Panc1 (cell line): ENCODE results near the gene QRICH1. TPM values are rescaled to one million over a fixed set of nuclear protein-coding genes. Genes with fewer than 3 reads are reported as not detected.

Source experiments
- ATAC-seq: fragments of 200-7000 bp; cut with Tn5 transposase; 2 replicates; pipeline ENCODE4 v1.9.1; 2020; ENCODE audit warnings: mild to moderate bottlenecking, moderate library complexity
- BruUV-seq: library from RNA; stranded (reverse); fragments of 400-500 nt; replicated peaks from 2 replicates; lab custom pipeline; 2021; lab: Mats Ljungman, UMichigan
- CTCF ChIA-PET: fragments of 300-600 bp; sonication (Branson Sonifier 250); formaldehyde crosslinking; loops from one replicate; lab custom pipeline; 2022; ENCODE audit warnings: antibody characterized with exemption; lab: Charles Lee
- POLR2A ChIA-PET: fragments of 300-600 bp; sonication (Branson Sonifier 250); formaldehyde crosslinking; loops from one replicate; lab custom pipeline; 2022; ENCODE audit warnings: antibody characterized with exemption; lab: Charles Lee
- DNase-seq: peaks from one replicate; pipeline ENCODE4 v3.0.0-alpha.2; 2010; ENCODE audit warnings: low read depth, low spot score
- H3K27ac ChIP-seq: 2 replicates; pipeline ENCODE4 v1.5.1; 2011; ENCODE audit warnings: mild to moderate bottlenecking, low read length, inconsistent platforms
- H3K27me3 ChIP-seq: fragments of 200-500 bp; sonication (Bioruptor generic); 2 replicates; pipeline ENCODE4 v1.6.0; 2014; ENCODE audit warnings: low read length, inconsistent platforms; ENCODE audit not compliant: control insufficient read depth, insufficient read depth
- H3K36me3 ChIP-seq: fragments of 200-500 bp; sonication (Bioruptor generic); 2 replicates; pipeline ENCODE4 v1.5.1; 2014; ENCODE audit warnings: inconsistent platforms, mild to moderate bottlenecking, low read length, moderate library complexity; ENCODE audit not compliant: control insufficient read depth, insufficient read depth
- H3K4me1 ChIP-seq: 2 replicates; pipeline ENCODE4 v1.5.1; 2011; ENCODE audit warnings: inconsistent platforms, mild to moderate bottlenecking, low read length, moderate library complexity; ENCODE audit not compliant: control insufficient read depth, insufficient read depth
- H3K4me3 ChIP-seq, 2 experiments: 2 replicates each; pipeline ENCODE4 v1.5.1; 2011 to 2012; ENCODE audit warnings: low read depth in 2 of 2, low read length in 2 of 2, mild to moderate bottlenecking in 2 of 2, inconsistent platforms in 1 of 2, moderate library complexity in 1 of 2
- H3K9me3 ChIP-seq: fragments of 200-500 bp; sonication (Bioruptor generic); 2 replicates; pipeline ENCODE4 v1.5.1; 2014; ENCODE audit warnings: low read depth, mild to moderate bottlenecking, inconsistent platforms, low read length, moderate library complexity; ENCODE audit not compliant: control insufficient read depth, insufficient read depth
- POLR2AphosphoS5 ChIP-seq: IDR thresholded peaks from 2 replicates; pipeline ENCODE4 v1.6.1; 2012; ENCODE audit warnings: mild to moderate bottlenecking, low read depth, low read length, moderate library complexity
- SIN3A ChIP-seq: IDR thresholded peaks from 2 replicates; pipeline ENCODE4 v1.6.1; 2012; ENCODE audit warnings: low read depth, mild to moderate bottlenecking, low read length, moderate library complexity, borderline replicate concordance; ENCODE audit not compliant: insufficient read depth
- TCF7L2 ChIP-seq: IDR thresholded peaks from 2 replicates; pipeline ENCODE4 v1.6.1; 2011; ENCODE audit warnings: mild to moderate bottlenecking, low read depth, low read length, inconsistent platforms
- in situ Hi-C: cut with HindIII; loops from 2 replicates; pipeline ENCODE4 v1.10.0; 2016; ENCODE audit warnings: low sequenced_read_pairs, low pct_unique_long_range_greater_than_20kb
- intact Hi-C: fragments of 100-400 bp; cut with micrococcal nuclease; formaldehyde crosslinking; loops from one replicate; pipeline ENCODE4 v1.10.0; 2022; ENCODE audit not compliant: unreplicated experiment
- total RNA-seq: library from RNA; stranded (reverse); gene quantifications from one replicate; pipeline ENCODE4 v1.2.1, GENCODE V29; 2021; ENCODE audit not compliant: unreplicated experiment
- TF ChIP-seq, protein P1 (sequence below): fragments of 450-650 bp; IDR thresholded peaks from 2 replicates; pipeline ENCODE4 v1.5.1; 2017; ENCODE audit warnings: mild to moderate bottlenecking
- TF ChIP-seq, protein P2 (sequence below), 2 experiments: IDR thresholded peaks; 2 replicates each; pipeline ENCODE4 v1.6.1; 2011 to 2012; ENCODE audit warnings: low read depth in 2 of 2, control low read depth in 1 of 2, low read length in 1 of 2, mild to moderate bottlenecking in 1 of 2, moderate library complexity in 1 of 2; ENCODE audit not compliant: insufficient read depth in 1 of 2

The QRICH1 gene
- total RNA-seq, 1 experiment from 2014 or later = 79.9 TPM

GRCh38 chr3:49076116-49076515 lies 17.8 kb downstream of the QRICH1 start:
- no peaks in the 10 kb centered on the region for H3K27me3 ChIP-seq
- BruUV-seq = no TSS peak
- intact Hi-C loops = no loop called here
- ATAC-seq = no peak
- in situ Hi-C loops = no loop called here
- no peaks in the 10 kb centered on the region for H3K4me1 ChIP-seq
- no peak for DNase-seq
- no peak overlapping the region for H3K4me3 ChIP-seq
- CTCF ChIA-PET = no interaction called here
- no peak overlapping the region for H3K27ac ChIP-seq
- H3K9me3 ChIP-seq = no peaks in the 10 kb centered on the region
- TF ChIP-seq, protein P1, sequence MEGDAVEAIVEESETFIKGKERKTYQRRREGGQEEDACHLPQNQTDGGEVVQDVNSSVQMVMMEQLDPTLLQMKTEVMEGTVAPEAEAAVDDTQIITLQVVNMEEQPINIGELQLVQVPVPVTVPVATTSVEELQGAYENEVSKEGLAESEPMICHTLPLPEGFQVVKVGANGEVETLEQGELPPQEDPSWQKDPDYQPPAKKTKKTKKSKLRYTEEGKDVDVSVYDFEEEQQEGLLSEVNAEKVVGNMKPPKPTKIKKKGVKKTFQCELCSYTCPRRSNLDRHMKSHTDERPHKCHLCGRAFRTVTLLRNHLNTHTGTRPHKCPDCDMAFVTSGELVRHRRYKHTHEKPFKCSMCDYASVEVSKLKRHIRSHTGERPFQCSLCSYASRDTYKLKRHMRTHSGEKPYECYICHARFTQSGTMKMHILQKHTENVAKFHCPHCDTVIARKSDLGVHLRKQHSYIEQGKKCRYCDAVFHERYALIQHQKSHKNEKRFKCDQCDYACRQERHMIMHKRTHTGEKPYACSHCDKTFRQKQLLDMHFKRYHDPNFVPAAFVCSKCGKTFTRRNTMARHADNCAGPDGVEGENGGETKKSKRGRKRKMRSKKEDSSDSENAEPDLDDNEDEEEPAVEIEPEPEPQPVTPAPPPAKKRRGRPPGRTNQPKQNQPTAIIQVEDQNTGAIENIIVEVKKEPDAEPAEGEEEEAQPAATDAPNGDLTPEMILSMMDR = no peak
- no peak for TF ChIP-seq SIN3A
- no peak for TF ChIP-seq POLR2AphosphoS5
- TF ChIP-seq TCF7L2 = no peak
- TF ChIP-seq, protein P2, sequence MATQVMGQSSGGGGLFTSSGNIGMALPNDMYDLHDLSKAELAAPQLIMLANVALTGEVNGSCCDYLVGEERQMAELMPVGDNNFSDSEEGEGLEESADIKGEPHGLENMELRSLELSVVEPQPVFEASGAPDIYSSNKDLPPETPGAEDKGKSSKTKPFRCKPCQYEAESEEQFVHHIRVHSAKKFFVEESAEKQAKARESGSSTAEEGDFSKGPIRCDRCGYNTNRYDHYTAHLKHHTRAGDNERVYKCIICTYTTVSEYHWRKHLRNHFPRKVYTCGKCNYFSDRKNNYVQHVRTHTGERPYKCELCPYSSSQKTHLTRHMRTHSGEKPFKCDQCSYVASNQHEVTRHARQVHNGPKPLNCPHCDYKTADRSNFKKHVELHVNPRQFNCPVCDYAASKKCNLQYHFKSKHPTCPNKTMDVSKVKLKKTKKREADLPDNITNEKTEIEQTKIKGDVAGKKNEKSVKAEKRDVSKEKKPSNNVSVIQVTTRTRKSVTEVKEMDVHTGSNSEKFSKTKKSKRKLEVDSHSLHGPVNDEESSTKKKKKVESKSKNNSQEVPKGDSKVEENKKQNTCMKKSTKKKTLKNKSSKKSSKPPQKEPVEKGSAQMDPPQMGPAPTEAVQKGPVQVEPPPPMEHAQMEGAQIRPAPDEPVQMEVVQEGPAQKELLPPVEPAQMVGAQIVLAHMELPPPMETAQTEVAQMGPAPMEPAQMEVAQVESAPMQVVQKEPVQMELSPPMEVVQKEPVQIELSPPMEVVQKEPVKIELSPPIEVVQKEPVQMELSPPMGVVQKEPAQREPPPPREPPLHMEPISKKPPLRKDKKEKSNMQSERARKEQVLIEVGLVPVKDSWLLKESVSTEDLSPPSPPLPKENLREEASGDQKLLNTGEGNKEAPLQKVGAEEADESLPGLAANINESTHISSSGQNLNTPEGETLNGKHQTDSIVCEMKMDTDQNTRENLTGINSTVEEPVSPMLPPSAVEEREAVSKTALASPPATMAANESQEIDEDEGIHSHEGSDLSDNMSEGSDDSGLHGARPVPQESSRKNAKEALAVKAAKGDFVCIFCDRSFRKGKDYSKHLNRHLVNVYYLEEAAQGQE (IDR thresholded peaks at IDR 0.05; ENCODE audit: insufficient read depth in 1 of 2, low read depth in 2 of 2, low read length in 1 of 2) = no peak
- H3K36me3 ChIP-seq = peaks cover 17% of the 10 kb centered on the region
- POLR2A ChIA-PET = no interaction called here

DNA sequence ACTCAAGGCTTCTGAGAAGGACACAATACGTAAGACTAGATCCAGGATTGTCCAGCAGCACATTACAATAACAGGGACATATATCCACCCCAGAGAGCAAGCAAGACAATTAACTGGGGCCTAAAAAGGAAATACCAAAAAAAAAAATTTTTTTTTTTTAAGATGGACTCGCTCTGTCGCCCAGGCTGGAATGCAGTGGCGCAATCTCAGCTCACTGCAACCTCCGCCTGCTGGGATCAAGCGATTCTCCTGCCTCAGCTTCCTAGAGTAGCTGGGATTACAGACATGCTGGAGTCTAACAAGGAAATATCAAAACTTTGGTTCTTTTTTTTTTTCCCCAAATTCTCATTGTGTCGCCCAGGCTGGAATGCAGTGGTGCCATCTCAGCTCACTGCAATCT lies 35.9 kb downstream of the QRICH1 start:
- CTCF ChIA-PET = no interaction called here
- TF ChIP-seq POLR2AphosphoS5 (no peak), SIN3A (no peak), TCF7L2 (no peak)
- TF ChIP-seq, protein P1 = no peak
- TF ChIP-seq, protein P2 (IDR thresholded peaks at IDR 0.05; ENCODE audit: insufficient read depth in 1 of 2, low read depth in 2 of 2, low read length in 1 of 2) = no peak
- Histone ChIP-seq H3K27ac (no peak overlapping the region), H3K9me3 (no peaks in the 10 kb centered on the region), H3K4me3 (no peak overlapping the region), H3K36me3 (peaks cover 3% of the 10 kb centered on the region), H3K27me3 (no peaks in the 10 kb centered on the region), H3K4me1 (no peaks in the 10 kb centered on the region)
- DNase-seq (no peak), ATAC-seq (no peak)
- intact Hi-C loops (no loop called here), in situ Hi-C loops (no loop called here)
- POLR2A ChIA-PET = no interaction called here
- BruUV-seq = no TSS peak
